ENCODE results near the gene ERN2. TPM values are rescaled to one million over a fixed set of nuclear protein-coding genes. Genes with fewer than 3 reads are reported as not detected.
A peak's percentile ranks its signal among the peaks of the same experiment; 100 is the strongest.

The ERN2 gene
- total RNA-seq, 2 experiments from 2014 or later, result not detected

DNA sequence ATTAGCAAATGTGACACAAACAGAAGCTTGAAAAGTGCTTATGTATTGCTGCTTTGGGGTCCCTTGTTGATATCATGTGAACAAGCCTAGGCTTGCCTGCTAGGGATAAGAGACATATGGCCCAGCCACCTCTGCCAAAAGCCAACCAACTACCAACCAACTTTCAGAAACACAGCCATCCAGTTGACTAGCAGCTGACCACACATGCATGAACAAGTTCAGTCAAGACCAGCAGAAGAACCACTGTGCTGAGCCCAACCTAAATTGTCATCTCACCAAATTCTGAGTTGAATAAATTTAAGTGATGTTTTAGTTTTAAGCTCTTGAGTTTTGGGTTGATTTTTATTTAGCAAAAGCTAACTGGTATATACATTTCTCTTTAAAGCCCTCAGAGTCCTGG, 3.5 kb downstream of the ERN2 start:
- H3K4me1 Mint-ChIP-seq, result no peaks in the 10 kb centered on the region
- H3K4me3 Mint-ChIP-seq, result no peak overlapping the region
- peaks cover 32% of the 10 kb centered on the region for H3K27me3 Mint-ChIP-seq
- no peak overlapping the region for H3K27ac Mint-ChIP-seq
- CTCF ChIA-PET, result no interaction called here
- DNase-seq, result no peak
- H3K9me3 Mint-ChIP-seq, result peaks cover 16% of the 10 kb centered on the region
- POLR2A ChIA-PET, result no interaction called here
- no peaks in the 10 kb centered on the region for H3K36me3 Mint-ChIP-seq (ENCODE audit: low read depth)

DNA sequence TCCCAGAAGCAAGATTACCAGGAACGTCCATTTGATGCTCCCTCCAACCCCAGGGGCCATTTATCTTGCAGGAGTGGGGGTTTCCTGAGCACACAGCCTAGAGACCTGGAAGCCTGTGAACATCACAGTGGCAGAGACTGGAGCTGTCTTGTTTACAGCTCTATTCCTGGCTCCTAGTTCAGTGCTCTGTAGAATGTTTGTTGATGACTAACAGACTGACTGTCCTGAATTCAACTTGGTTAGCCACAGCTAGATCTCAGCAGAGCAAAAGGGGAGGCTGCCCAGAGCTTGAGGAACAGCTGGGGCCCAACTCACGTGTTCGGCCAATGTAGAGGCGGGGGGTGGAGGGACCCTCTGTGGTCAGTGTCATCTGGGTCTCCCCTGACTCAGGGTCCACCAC, 6.6 kb downstream of the ERN2 start:
- Mint-ChIP-seq H3K9me3 (peaks cover 23% of the 10 kb centered on the region), H3K4me1 (no peaks in the 10 kb centered on the region), H3K36me3 (ENCODE audit: low read depth) (no peaks in the 10 kb centered on the region), H3K27me3 (peaks cover 24% of the 10 kb centered on the region), H3K4me3 (no peak overlapping the region), H3K27ac (no peak overlapping the region)
- no peak for DNase-seq
- CTCF ChIA-PET, result no interaction called here
- POLR2A ChIA-PET, result no interaction called here

DNA sequence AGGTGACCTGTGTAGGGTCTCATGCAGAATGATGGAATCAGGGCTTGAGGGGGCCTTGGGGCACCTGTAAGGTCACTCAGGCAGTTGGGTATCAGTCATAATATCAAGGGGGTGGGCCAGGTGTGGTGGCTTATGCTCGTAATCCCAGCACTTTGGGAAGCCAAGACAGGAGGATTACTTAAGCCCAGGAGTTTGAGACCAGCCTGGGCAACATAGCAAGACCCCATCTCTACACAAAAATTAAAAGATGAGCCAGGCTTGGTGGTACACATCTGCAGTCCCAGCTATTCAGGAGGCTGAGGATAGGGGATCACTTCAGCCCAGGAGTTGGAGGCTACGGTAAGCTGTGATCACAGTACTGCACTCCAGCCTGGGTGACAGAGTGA, 7.5 kb downstream of the ERN2 start:
- H3K4me3 Mint-ChIP-seq, result no peak overlapping the region
- H3K27ac Mint-ChIP-seq, result no peak overlapping the region
- POLR2A ChIA-PET, result no interaction called here
- no peaks in the 10 kb centered on the region for H3K4me1 Mint-ChIP-seq
- H3K9me3 Mint-ChIP-seq, result peaks cover 23% of the 10 kb centered on the region
- CTCF ChIA-PET, result no interaction called here
- no peak for DNase-seq
- no peaks in the 10 kb centered on the region for H3K36me3 Mint-ChIP-seq (ENCODE audit: low read depth)
- peaks cover 16% of the 10 kb centered on the region for H3K27me3 Mint-ChIP-seq

DNA sequence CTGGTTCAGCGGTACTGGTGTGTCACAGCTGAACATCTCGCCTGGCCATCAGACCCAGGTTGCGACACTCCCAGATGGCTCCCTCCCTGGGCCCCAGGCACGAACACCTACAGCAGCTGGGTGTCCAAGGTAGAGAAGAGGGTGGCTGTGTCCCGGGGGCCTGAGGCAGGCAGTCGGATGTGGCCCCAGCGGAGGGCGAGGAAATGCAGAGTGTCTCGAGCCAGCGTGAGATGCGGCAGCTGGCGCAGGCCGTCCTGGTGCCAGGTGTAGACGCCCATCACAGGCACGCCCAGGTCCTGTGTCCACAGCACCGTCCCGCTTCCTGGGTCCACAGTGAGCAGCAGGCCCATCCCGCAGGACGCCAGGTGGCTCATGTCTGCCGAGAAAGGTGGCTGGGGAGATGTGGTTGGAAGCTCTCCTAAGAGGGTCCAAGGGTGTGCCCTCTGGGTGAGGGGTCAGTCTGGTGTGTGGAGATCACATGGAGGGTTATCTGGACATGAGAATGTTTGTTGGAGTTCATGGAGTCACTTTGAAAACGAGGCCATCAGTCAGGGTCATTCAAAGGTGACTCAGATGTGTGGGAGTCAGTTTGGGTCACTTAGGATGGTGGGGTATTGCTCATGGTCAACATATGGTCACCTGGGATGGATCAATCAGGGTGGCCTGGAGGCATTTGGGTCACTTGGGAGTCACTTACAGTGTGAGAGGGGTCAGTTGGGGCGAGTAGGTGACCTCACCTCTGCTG, 8.1 kb downstream of the ERN2 start:
- ChIA-PET POLR2A (no interaction called here), CTCF (no interaction called here)
- Mint-ChIP-seq H3K36me3 (ENCODE audit: low read depth) (no peaks in the 10 kb centered on the region), H3K4me1 (no peaks in the 10 kb centered on the region), H3K4me3 (no peak overlapping the region), H3K27ac (no peak overlapping the region), H3K27me3 (peaks cover 12% of the 10 kb centered on the region), H3K9me3 (peaks cover 18% of the 10 kb centered on the region)
- DNase-seq, result no peak

GRCh38 chr16:23702951-23703350, 10.1 kb downstream of the ERN2 start:
- Mint-ChIP-seq H3K9me3 (peaks cover 7% of the 10 kb centered on the region), H3K4me1 (peaks cover 8% of the 10 kb centered on the region), H3K36me3 (ENCODE audit: low read depth) (no peaks in the 10 kb centered on the region), H3K4me3 (no peak overlapping the region), H3K27me3 (peaks cover 10% of the 10 kb centered on the region), H3K27ac (no peak overlapping the region)
- ChIA-PET CTCF (no interaction called here), POLR2A (no interaction called here)
- DNase-seq, result no peak

DNA sequence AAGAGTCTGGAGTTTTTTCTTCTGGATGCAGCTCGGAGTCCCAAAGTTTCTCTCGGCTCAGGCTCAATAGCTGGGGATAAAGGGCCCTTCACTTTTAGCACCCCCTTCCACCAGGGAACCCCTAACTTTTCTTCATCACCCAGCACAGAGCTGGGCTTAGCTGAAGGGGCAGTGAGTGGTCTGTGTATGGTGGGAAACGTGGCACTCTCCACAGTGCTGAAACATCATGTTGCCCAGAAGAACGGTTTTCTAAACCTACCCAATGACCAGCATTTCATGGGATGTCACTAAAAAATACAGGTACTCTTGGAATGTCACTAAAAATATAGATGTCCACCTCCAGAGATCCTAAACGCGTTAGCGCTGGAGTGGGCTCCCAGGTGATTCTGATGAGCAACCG, 12.0 kb downstream of the ERN2 start:
- Mint-ChIP-seq H3K4me1 (peaks cover 8% of the 10 kb centered on the region), H3K9me3 (peaks cover 7% of the 10 kb centered on the region), H3K27me3 (peaks cover 13% of the 10 kb centered on the region), H3K36me3 (ENCODE audit: low read depth) (no peaks in the 10 kb centered on the region), H3K27ac (no peak overlapping the region), H3K4me3 (no peak overlapping the region)
- POLR2A ChIA-PET, result no interaction called here
- DNase-seq, result no peak
- CTCF ChIA-PET, result interaction anchor here (0.5 to 1.8 kb wide), 6 partner anchors 10 to 556 kb away, joined by 3 to 5 read pairs (median 4); no protein-coding TSS in a partner anchor

DNA sequence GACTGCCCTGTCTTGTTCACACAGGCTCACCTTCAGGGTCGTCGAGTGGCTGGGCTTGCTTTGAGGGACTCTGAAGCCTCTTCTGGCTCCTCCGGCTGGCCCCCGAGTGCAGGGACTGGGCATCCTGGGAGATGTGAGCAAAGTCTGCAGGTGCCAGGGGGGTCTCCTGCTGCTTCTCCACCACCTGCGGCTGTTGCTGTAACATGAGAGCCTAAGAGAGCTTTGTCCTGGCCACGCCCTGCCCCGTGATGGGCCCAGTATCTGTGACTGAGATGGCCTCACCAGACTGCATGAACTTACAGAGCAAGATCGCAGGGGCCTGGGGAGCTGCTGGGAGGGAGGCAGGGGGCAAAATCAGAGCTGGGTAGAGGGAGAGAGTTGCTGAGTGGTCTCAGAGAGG, 12.5 kb downstream of the ERN2 start:
- Mint-ChIP-seq H3K4me3 (no peak overlapping the region), H3K27ac (no peak overlapping the region), H3K27me3 (peaks cover 13% of the 10 kb centered on the region), H3K36me3 (ENCODE audit: low read depth) (no peaks in the 10 kb centered on the region), H3K9me3 (peaks cover 7% of the 10 kb centered on the region), H3K4me1 (peaks cover 8% of the 10 kb centered on the region)
- CTCF ChIA-PET, result interaction anchor here (0.5 to 1.8 kb wide), 3 partner anchors 9 to 17 kb away, joined by 3 to 5 read pairs (median 4); no protein-coding TSS in a partner anchor
- DNase-seq, result no peak
- POLR2A ChIA-PET, result no interaction called here

- POLR2A ChIA-PET, result no interaction called here
- H3K27ac Mint-ChIP-seq, result no peak overlapping the region
- CTCF ChIA-PET, result interaction anchor here (1.6 to 1.8 kb wide), 2 partner anchors 9 to 10 kb away, joined by 4 to 5 read pairs; no protein-coding TSS in a partner anchor
These were observed 12.9 kb downstream of the ERN2 start for GRCh38 chr16:23700093-23700492.

GRCh38 chr16:23699100-23699499, 13.9 kb downstream of the ERN2 start:
- Mint-ChIP-seq H3K9me3 (peaks cover 7% of the 10 kb centered on the region), H3K27me3 (peaks cover 13% of the 10 kb centered on the region), H3K4me3 (no peak overlapping the region), H3K27ac (peak overlapping the region; percentile 46), H3K4me1 (peaks cover 17% of the 10 kb centered on the region), H3K36me3 (ENCODE audit: low read depth) (no peaks in the 10 kb centered on the region)
- DNase-seq, result peak; percentile 19
- POLR2A ChIA-PET, result no interaction called here
- CTCF ChIA-PET, result interaction anchor here (1.2 to 1.4 kb wide), 2 partner anchors 15 to 31 kb away, joined by 3 read pairs; no protein-coding TSS in a partner anchor

More at GRCh38 chr16:23700093-23700492, 12.9 kb downstream of the ERN2 start:
- Mint-ChIP-seq H3K4me3 (no peak overlapping the region), H3K4me1 (peaks cover 8% of the 10 kb centered on the region), H3K36me3 (ENCODE audit: low read depth) (no peaks in the 10 kb centered on the region), H3K27me3 (peaks cover 13% of the 10 kb centered on the region), H3K9me3 (peaks cover 7% of the 10 kb centered on the region)
- no peak for DNase-seq

- H3K9me3 Mint-ChIP-seq, result no peaks in the 10 kb centered on the region
- H3K4me3 Mint-ChIP-seq, result no peak overlapping the region
- no peak for DNase-seq
- POLR2A ChIA-PET, result interaction anchor here (0.5 kb wide), 1 partner anchor 53 kb away, joined by 3 read pairs; no protein-coding TSS in a partner anchor
- H3K27ac Mint-ChIP-seq, result peak overlapping the region; percentile 63
- CTCF ChIA-PET, result no interaction called here
- peaks cover 6% of the 10 kb centered on the region for H3K36me3 Mint-ChIP-seq (ENCODE audit: low read depth)
- H3K27me3 Mint-ChIP-seq, result peaks cover 3% of the 10 kb centered on the region
- peaks cover 17% of the 10 kb centered on the region for H3K4me1 Mint-ChIP-seq
These were observed 17.3 kb downstream of the ERN2 start for GRCh38 chr16:23695756-23696155.

DNA sequence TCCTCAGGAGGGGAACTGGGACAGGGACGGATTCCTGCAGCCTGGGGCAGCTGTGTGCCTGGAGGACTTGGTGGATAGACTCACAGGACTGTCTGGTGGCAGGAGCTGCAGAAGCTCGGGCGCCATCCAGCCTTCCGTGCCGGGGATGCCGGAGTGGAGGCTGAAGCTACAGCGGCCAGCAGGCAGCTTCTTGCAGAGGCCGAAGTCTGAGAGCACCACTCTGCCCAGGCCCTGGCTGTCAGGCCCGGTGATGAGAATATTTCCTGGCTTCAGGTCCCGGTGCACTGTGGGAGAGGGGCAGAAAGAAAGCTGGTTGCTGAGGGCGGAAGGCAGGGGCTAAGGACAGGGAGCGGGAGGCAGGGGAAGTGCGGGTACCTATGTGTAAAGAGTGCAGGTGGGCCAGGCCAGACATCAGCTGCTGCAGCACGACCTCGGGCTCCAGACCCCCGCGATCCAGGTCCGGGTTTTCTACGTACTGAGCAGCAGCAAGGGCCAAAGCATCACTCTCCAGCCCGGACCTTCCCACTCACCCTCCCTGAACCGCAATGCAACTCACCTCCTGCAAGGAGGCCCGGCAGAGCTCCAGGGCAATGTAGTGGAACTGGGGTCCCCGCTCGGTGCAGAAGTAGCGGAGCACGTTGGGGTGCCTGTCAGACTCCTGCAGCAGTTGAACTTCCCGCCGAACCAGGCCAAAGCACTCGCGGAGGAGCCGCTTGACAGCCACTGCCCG, 18.2 kb downstream of the ERN2 start:
- peaks cover 17% of the 10 kb centered on the region for H3K4me1 Mint-ChIP-seq
- no peak overlapping the region for H3K4me3 Mint-ChIP-seq
- H3K27me3 Mint-ChIP-seq, result peaks cover 3% of the 10 kb centered on the region
- no peak for DNase-seq
- POLR2A ChIA-PET, result no interaction called here
- H3K9me3 Mint-ChIP-seq, result no peaks in the 10 kb centered on the region
- H3K27ac Mint-ChIP-seq, result no peak overlapping the region
- peaks cover 14% of the 10 kb centered on the region for H3K36me3 Mint-ChIP-seq (ENCODE audit: low read depth)
- CTCF ChIA-PET, result interaction anchor here (0.8 kb wide), 2 partner anchors 15 to 134 kb away, joined by 3 to 4 read pairs; no protein-coding TSS in a partner anchor

DNA sequence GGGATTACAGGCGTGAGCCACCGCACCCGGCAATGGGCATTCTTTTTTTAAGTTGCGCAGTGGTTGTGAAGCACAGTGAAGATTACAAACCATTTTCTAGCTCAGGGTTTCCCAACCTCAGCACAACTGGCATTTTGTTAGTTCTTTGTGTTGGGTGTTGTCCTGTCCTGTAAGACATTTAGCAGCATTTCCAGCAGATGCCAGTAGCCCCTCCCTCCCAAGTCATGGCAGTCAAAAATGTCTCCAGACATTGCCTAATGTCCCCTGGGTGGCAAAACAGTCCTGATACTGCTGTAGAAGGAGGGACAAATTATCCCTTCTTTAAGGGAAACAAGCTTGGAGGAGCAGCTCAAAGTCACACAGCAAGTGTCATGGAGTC, 18.8 kb downstream of the ERN2 start:
- no peaks in the 10 kb centered on the region for H3K9me3 Mint-ChIP-seq
- H3K4me1 Mint-ChIP-seq, result peaks cover 17% of the 10 kb centered on the region
- H3K36me3 Mint-ChIP-seq (ENCODE audit: low read depth), result peaks cover 19% of the 10 kb centered on the region
- ChIA-PET POLR2A (no interaction called here), CTCF (interaction anchor here (0.8 to 1.3 kb wide), 3 partner anchors 8 to 133 kb away, joined by 3 to 4 read pairs (median 3); no protein-coding TSS in a partner anchor)
- H3K27ac Mint-ChIP-seq, result no peak overlapping the region
- no peak overlapping the region for H3K4me3 Mint-ChIP-seq
- H3K27me3 Mint-ChIP-seq, result peaks cover 3% of the 10 kb centered on the region
- no peak for DNase-seq

DNA sequence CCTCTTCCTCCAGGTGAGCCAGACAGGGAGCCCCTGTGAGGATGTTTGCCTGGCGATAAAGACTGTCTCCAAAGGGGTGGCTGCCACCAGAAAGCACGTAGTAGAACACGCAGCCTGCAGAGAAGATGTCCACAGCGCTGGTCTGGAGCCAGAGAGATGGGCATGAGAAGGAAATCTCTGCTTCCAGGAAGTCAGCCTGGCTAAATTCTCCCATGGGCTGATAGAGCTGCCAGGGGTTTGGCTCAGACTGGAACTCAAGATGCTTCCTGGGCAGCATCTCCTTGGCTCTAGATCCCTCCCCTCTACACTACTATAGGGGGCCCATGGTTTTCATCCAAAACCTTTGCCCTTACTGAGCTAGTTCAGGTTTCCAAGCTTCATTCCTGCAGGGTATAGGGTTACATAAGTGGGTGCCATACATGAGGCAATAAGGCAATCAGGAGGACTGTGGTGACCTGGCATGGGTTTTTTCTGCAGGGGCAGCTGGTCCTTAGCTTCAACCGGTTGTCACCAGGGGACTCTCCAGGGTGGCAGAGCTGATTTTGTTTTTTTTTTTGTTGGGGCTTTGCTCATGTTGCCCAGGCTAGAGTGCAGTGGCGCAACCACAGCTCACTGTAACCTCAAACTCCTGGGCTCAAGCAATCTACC, 20.7 kb downstream of the ERN2 start:
- H3K27ac Mint-ChIP-seq, result no peak overlapping the region
- ChIA-PET POLR2A (interaction anchor here (0.6 kb wide), 1 partner anchor 183 kb away, joined by 8 read pairs; no protein-coding TSS in a partner anchor), CTCF (interaction anchor here (0.6 to 1.5 kb wide), 5 partner anchors 11 to 344 kb away, joined by 3 to 4 read pairs (median 3); no protein-coding TSS in a partner anchor)
- no peaks in the 10 kb centered on the region for H3K9me3 Mint-ChIP-seq
- H3K4me3 Mint-ChIP-seq, result no peak overlapping the region
- peaks cover 9% of the 10 kb centered on the region for H3K4me1 Mint-ChIP-seq
- peaks cover 3% of the 10 kb centered on the region for H3K27me3 Mint-ChIP-seq
- DNase-seq, result no peak
- peaks cover 38% of the 10 kb centered on the region for H3K36me3 Mint-ChIP-seq (ENCODE audit: low read depth)

Data from activated CD4-positive, alpha-beta T cell treated with anti-CD3 and anti-CD28 coated beads, Interleukin-2, amount 10 ng/mL, durations not matched to agents 7 days and 5 days (primary cell).